GM12878 (cell line): Measurements from ENCODE around the gene NPBWR2. TPM values are rescaled to one million over a fixed set of nuclear protein-coding genes. Genes with fewer than 3 reads are reported as not detected.

Experiments used
- ATAC-seq: fragments of 200-7000 bp; cut with Tn5 transposase; 3 replicates; pipeline ENCODE4 v1.9.1; 2020; ENCODE audit warnings: mild to moderate bottlenecking, moderate library complexity
- BruUV-seq: library from RNA; stranded (reverse); fragments of 400-500 nt; replicated peaks from 2 replicates; lab custom pipeline; 2021; lab: Mats Ljungman, UMichigan
- CTCF ChIA-PET: fragments of 300-600 bp; sonication (Branson Sonifier 250); formaldehyde crosslinking; extraction: SDS; loops from one replicate; lab custom pipeline; 2021; ENCODE audit warnings: inconsistent platforms; lab: Yijun Ruan, JAX
- POLR2A ChIA-PET: fragments of 350-600 bp; formaldehyde crosslinking; extraction: SDS; loops from one replicate; lab custom pipeline; 2021; ENCODE audit warnings: inconsistent platforms; lab: Charles Lee
- RAD21 ChIA-PET: fragments of 300-600 bp; sonication (Branson Sonifier 250); formaldehyde crosslinking; loops from one replicate; lab custom pipeline; 2023; ENCODE audit warnings: antibody characterized with exemption; ENCODE audit not compliant: unreplicated experiment; lab: Charles Lee
- SMC1A ChIA-PET: fragments of 300-600 bp; sonication (Branson Sonifier 250); formaldehyde crosslinking; loops from one replicate; lab custom pipeline; 2023; ENCODE audit not compliant: unreplicated experiment, uncharacterized antibody; lab: Charles Lee
- DNase-seq: peaks from one replicate; pipeline ENCODE4 v3.0.0-alpha.2; 2011; ENCODE audit warnings: low read depth, low spot score
- FAIRE-seq: peaks from 3 replicates; lab custom pipeline; 2011; peaks lifted over from hg19 to GRCh38; lab: Jason Lieb, UNC
- H2AFZ ChIP-seq: 2 replicates; pipeline ENCODE4 v1.6.0; 2011; ENCODE audit warnings: low read depth, low read length, control low read depth; ENCODE audit not compliant: control insufficient read depth
- H3K27ac ChIP-seq: 2 replicates; pipeline ENCODE4 v1.5.1; 2011; ENCODE audit warnings: control low read depth; ENCODE audit not compliant: control insufficient read depth, insufficient read depth
- H3K27me3 ChIP-seq, 2 experiments: replicated peaks in 1 of 2; 2 replicates each; pipeline versions ENCODE4 v1.6.0 to v1.6.1; 2011; ENCODE audit warnings: low read length in 1 of 2; ENCODE audit not compliant: control insufficient read depth in 2 of 2, insufficient read depth in 2 of 2
- H3K36me3 ChIP-seq, 2 experiments: 2 replicates each; pipeline ENCODE4 v1.5.1; 2011; ENCODE audit warnings: low read length in 1 of 2; ENCODE audit not compliant: control insufficient read depth in 2 of 2, insufficient read depth in 2 of 2
- H3K4me1 ChIP-seq: 2 replicates; pipeline ENCODE4 v1.6.1; 2011; ENCODE audit warnings: mild to moderate bottlenecking, low read length, moderate library complexity, mixed read lengths; ENCODE audit not compliant: control insufficient read depth, insufficient read depth
- H3K4me2 ChIP-seq: 2 replicates; pipeline ENCODE4 v1.6.0; 2011; ENCODE audit warnings: control low read depth; ENCODE audit not compliant: control insufficient read depth, insufficient read depth
- H3K4me3 ChIP-seq: fragments of 200-600 bp; sonication (generic); 2 replicates; pipeline ENCODE4 v1.5.1; 2016
- H3K79me2 ChIP-seq: 2 replicates; pipeline ENCODE4 v1.6.0; 2011; ENCODE audit warnings: low read length; ENCODE audit not compliant: control insufficient read depth, insufficient read depth
- H3K9ac ChIP-seq: 2 replicates; pipeline ENCODE4 v1.8.0; 2011; ENCODE audit warnings: low read length, control low read depth, mixed read lengths; ENCODE audit not compliant: control insufficient read depth, insufficient read depth
- H3K9me3 ChIP-seq: replicated peaks from 3 replicates; pipeline ENCODE4 v1.5.1; 2011; ENCODE audit warnings: mild to moderate bottlenecking, low read length; ENCODE audit not compliant: control insufficient read depth, insufficient read depth
- H4K20me1 ChIP-seq: 2 replicates; pipeline ENCODE4 v1.6.0; 2011; ENCODE audit not compliant: control insufficient read depth, insufficient read depth
- BCL11A ChIP-seq: IDR thresholded peaks from 2 replicates; pipeline ENCODE4 v1.6.1; 2011; ENCODE audit warnings: low read depth, low read length
- BMI1 ChIP-seq: fragments of 450-650 bp; IDR thresholded peaks from 2 replicates; pipeline ENCODE4 v1.6.1; 2016; ENCODE audit warnings: mild to moderate bottlenecking, moderate library complexity, borderline replicate concordance
- HSF1 ChIP-seq: fragments of 150-350 bp; IDR thresholded peaks from 2 replicates; pipeline ENCODE4 v1.6.1; 2014; ENCODE audit warnings: mild to moderate bottlenecking, low read depth, low read length
- ZNF24 ChIP-seq: fragments of 450-650 bp; IDR thresholded peaks from 2 replicates; pipeline ENCODE4 v1.6.1; 2017; ENCODE audit warnings: antibody characterized with exemption, mild to moderate bottlenecking
- WGBS: methylation state at CpG from one replicate; pipeline ENCODE4 v1.1.6; 2016; ENCODE audit warnings: low lambda C conversion rate; ENCODE audit not compliant: insufficient replicate concordance, insufficient coverage; ENCODE audit errors: missing lambda C conversion rate; 5-methylcytosine and 5-hydroxymethylcytosine counted together
- in situ Hi-C: fragments of 300-500 bp; cut with MboI; formaldehyde crosslinking; loops from 9 replicates; pipeline ENCODE4 v1.14.3; 2018; ENCODE audit warnings: mixed read lengths
- intact Hi-C: fragments of 100-400 bp; cut with micrococcal nuclease; formaldehyde crosslinking; loops from one replicate; pipeline ENCODE4 v1.14.2; 2022; ENCODE audit not compliant: unreplicated experiment
- polyA plus RNA-seq, 11 experiments: library from polyadenylated mRNA; depleted of rRNA in 4 of 11; unstranded in 6 of 11; stranded (reverse) in 5 of 11; fragments of >200 nt; fragmentation: Nextera tagmentation in 4 of 11; fragmentation: Illumina TruSeq in 1 of 11; extraction: Ambion mirVana in 4 of 11; extraction: Trizol in 1 of 11; gene quantifications; 1 replicate in 1 of 11; 2 replicates in 10 of 11; pipeline versions ENCODE4 v1.2.1 to v1.2.3, GENCODE V29; 2011 to 2016; ENCODE audit warnings: inconsistent platforms in 2 of 11, missing spikeins in 2 of 11, low read depth in 1 of 11
- total RNA-seq, 4 experiments: library from RNA; depleted of rRNA in 3 of 4; stranded (reverse); fragments of >200 nt in 3 of 4; fragmentation: Illumina TruSeq in 1 of 4; extraction: Trizol in 1 of 4; gene quantifications; 2 replicates each; pipeline versions ENCODE4 v1.2.1 to v1.2.3, GENCODE V29; 2013 to 2021

Gene NPBWR2
- total and polyA plus RNA-seq, 10 of the 15 experiments (the other 5 are each of a cell fraction or from before 2014, with no cell fraction given): not detected

- no peak overlapping the region for H3K4me3 ChIP-seq
- peaks cover under 1% of the 10 kb centered on the region; the same call in 1 of the 3 replicates for H3K9me3 ChIP-seq
- ChIA-PET CTCF (interaction anchor here (1.0 to 3.5 kb wide), 3 partner anchors 39 to 204 kb away, joined by 3 to 65 read pairs (median 6); no protein-coding TSS in a partner anchor), SMC1A (interaction anchor here (1.0 to 2.3 kb wide), 2 partner anchors 39 to 40 kb away, joined by 3 to 11 read pairs; no protein-coding TSS in a partner anchor), RAD21 (interaction anchor here (0.6 to 6.7 kb wide), 3 partner anchors 34 to 295 kb away, joined by 3 to 67 read pairs (median 6); no protein-coding TSS in a partner anchor), POLR2A (interaction anchor here (1.6 kb wide), 1 partner anchor 43 kb away, joined by 4 read pairs; no protein-coding TSS in a partner anchor)
- WGBS: 92% methylated on average over 6 of the region's 6 CpGs
- no peaks in the 10 kb centered on the region for H3K36me3 ChIP-seq
- in situ Hi-C loops: no loop called here
- no peak overlapping the region for H3K27ac ChIP-seq
- ATAC-seq (no peak), FAIRE-seq (no peak), DNase-seq (no peak)
- peaks cover 19% of the 10 kb centered on the region for H3K4me1 ChIP-seq
- no peak for TF ChIP-seq BCL11A
- TF ChIP-seq ZNF24: no peak
- no peak for TF ChIP-seq BMI1
- TF ChIP-seq HSF1: no peak
- H2AFZ ChIP-seq: no peak overlapping the region
- peaks cover 23% of the 10 kb centered on the region for H3K79me2 ChIP-seq
- peaks cover 2 to 7% of the 10 kb centered on the region in 2 experiments; a peak in 2 of 4 replicates for H3K27me3 ChIP-seq
- H3K4me2 ChIP-seq: no peak overlapping the region
- H3K9ac ChIP-seq: no peak overlapping the region
- H4K20me1 ChIP-seq: no peaks in the 10 kb centered on the region
- no TSS peak for BruUV-seq
- intact Hi-C loops: no loop called here
Measured at GRCh38 chr20:64081624-64081964, 25.8 kb downstream of the NPBWR2 start.
